PFSK-1 (cell line): ENCODE results near the gene TRMT44.

Experiments
- POLR2AphosphoS5 ChIP-seq: IDR thresholded peaks from 2 replicates; pipeline ENCODE4 v1.6.1; 2012; ENCODE audit warnings: low read depth, mild to moderate bottlenecking, control low read depth, low read length, moderate library complexity
- REST ChIP-seq, 2 experiments: IDR thresholded peaks; 2 replicates each; pipeline versions ENCODE4 v1.6.1 to v1.8.0; 2011 to 2012; ENCODE audit warnings: low read depth in 2 of 2, low read length in 2 of 2, control low read depth in 1 of 2, inconsistent platforms in 1 of 2, mild to moderate bottlenecking in 1 of 2, moderate library complexity in 1 of 2; ENCODE audit not compliant: insufficient read depth in 1 of 2

GRCh38 chr4:8468746-8469535 lies 28.4 kb downstream of the TRMT44 start:
- TF ChIP-seq POLR2AphosphoS5 (no peak), REST (IDR thresholded peaks at IDR 0.05; ENCODE audit: insufficient read depth in 1 of 2, low read depth in 2 of 2, low read length in 2 of 2) (no peak)
